ENCODE data around the gene RPS6KA2.

DNA sequence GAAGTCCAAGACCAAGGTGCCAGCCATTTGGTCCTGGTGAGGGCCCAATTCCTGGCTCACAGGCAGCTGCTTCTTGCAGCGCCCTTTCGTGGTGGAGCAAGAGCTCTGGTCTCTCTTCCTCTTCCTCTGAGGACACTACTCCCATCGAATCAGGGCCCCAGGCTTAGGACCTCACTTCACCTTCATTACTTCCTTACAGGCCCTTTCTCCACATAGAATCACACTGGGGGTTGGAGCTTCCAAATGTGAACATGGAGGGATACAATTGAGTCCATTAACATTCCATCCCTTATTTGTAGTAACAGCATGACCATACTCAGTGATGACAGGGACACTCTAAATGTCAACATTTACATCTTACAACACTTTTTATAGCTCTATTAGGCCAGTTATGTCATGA is 42.9 kb downstream of the RPS6KA2 start:
- TF ChIP-seq CTCF (conservative IDR thresholded peaks at IDR 0.05; ENCODE audit: low read depth in 2 of 2) (no peak), POLR2AphosphoS5 (IDR thresholded peaks at IDR 0.05; ENCODE audit: low read depth) (no peak)
